Measurements from ENCODE around the gene PRR36.

DNA sequence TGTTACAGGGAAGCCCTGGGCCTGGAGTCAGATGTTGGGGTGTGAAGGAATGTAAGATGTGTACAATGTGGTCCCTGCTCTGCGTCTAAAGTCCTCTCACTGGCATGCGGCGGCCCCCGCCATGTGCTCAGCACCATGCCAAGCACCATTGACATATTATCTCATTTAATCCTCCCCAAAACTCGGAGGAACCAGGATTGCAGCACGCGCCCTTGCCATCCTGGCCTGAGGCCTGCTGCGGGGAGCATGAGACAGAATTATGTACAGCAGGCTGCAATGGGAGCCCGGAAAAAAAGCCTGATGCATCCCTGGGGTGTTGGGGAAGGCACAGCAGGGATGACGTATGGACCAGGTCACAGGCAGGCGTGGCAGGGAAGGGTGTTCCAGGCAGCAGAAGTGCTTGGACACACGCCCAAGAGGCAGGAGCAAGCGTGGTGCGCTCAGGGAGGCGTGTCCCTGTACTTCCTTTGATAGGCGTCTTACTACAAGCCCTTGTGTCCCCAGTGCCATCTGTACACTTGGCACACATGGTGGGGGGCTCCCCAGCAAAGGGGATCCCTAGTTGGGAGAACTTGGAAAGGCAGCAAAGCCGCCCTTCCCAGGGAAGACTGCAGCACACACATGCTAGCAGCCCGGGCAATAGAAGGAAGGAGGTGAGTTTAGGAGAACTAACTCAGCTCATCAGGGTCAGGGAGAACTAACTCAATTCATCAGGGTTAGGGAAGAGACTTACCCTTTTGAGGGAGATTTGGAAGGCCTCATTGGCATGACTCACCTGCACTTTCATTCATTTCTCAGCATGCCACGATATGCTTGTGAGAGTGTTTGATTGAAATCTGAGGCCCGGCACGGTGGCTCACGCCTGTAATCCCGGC lies 40.7 kb downstream of the PRR36 start:
- TF ChIP-seq, protein P1, sequence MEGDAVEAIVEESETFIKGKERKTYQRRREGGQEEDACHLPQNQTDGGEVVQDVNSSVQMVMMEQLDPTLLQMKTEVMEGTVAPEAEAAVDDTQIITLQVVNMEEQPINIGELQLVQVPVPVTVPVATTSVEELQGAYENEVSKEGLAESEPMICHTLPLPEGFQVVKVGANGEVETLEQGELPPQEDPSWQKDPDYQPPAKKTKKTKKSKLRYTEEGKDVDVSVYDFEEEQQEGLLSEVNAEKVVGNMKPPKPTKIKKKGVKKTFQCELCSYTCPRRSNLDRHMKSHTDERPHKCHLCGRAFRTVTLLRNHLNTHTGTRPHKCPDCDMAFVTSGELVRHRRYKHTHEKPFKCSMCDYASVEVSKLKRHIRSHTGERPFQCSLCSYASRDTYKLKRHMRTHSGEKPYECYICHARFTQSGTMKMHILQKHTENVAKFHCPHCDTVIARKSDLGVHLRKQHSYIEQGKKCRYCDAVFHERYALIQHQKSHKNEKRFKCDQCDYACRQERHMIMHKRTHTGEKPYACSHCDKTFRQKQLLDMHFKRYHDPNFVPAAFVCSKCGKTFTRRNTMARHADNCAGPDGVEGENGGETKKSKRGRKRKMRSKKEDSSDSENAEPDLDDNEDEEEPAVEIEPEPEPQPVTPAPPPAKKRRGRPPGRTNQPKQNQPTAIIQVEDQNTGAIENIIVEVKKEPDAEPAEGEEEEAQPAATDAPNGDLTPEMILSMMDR (IDR thresholded peaks at IDR 0.05) = no peak
- no peak for TF ChIP-seq MAFK (IDR thresholded peaks at IDR 0.05; ENCODE audit: partially characterized antibody)
